GM10266 (cell line): Measurements from ENCODE around the gene VAC14.

Source experiments
- DNase-seq: peaks from one replicate; pipeline ENCODE4 v3.0.0; 2012; ENCODE audit errors: extremely low spot score
- CTCF ChIP-seq: IDR thresholded peaks from 2 replicates; pipeline ENCODE4 v1.5.1; 2012; ENCODE audit warnings: mild to moderate bottlenecking, low read depth; ENCODE audit not compliant: control insufficient read depth, insufficient read depth; ENCODE audit errors: missing control alignments

The VAC14 gene

GRCh38 chr16:70759666-70760065 lies 41.3 kb downstream of the VAC14 start:
- no peak for DNase-seq
- no peak for TF ChIP-seq CTCF

DNA sequence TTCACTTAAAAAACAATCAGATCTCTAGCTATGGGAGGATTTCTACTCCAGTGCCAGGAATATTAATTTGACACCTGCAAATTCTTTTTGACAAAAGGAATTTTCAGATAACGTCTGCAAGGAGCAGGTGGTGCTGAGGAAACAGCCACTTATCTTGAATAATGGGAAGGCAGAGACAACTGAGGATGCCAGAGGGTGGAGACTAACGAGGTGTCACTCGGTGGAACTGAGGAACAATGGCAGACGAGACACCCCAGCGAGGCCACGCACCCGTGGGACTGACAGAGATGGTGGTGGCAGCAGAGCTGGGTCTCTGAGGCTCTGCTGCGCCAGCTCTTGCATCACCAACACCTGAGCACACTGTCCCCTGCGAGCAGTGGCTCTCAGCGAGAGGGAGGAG lies 42.2 kb downstream of the VAC14 start:
- DNase-seq, result no peak
- TF ChIP-seq CTCF, result no peak

GRCh38 chr16:70757183-70757582 lies 43.8 kb downstream of the VAC14 start:
- no peak for DNase-seq
- TF ChIP-seq CTCF, result no peak

DNA sequence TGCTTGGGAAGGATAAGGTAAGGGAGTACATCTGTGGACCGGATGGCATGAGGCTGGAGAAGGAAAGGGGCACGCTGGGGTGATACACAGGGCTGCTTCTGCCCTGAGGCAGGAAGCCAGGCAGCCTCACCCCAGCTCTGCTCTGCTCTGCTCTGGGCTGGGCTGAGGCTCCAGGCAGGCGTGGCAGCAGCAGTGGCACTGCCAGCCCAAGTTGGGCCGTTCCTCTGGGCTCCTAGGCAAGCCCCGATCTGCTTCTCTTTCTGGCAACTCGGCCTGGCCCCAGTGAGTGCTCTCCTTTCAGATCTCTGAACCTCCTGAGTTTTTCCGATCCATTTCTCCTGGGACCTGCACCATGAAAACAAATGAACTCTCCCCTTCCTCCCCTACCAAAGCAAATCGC lies 44.9 kb downstream of the VAC14 start:
- no peak for TF ChIP-seq CTCF

DNA sequence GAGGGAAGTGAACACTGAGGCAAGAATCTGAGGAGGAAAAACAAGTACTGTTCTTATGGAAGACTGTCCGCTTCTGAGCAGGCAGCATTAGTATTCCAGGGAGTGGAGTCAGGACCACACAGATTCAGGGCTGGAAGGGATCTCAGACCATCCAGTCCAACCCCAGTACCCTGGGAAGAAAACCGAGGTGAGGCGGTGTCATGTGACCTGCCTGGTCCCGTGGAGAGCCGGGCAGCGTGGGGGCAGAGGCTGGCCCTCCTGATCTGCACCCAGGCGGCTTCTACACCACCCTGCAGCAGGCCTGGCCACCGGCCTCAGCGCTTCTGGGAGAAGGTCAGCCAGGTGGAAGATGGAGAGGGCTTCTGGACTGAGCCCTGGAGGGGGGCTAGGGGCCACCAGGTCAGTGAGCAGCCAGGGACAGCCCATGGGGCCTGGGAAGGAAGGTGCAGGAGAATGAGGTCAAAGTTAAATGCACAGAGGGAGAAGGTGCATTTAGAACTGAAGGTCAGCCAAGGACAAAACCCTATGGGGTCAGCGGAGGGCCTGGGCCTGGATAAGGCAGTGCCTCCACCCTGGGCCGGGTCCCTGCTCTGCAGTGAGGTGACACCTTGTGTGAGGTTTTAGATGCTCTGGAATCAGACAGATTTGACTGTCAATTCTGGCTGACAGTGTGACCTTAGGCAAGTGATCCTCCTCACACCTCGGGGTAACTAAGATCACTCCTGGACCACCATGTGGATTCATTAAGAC lies 45.9 kb downstream of the VAC14 start:
- no peak for TF ChIP-seq CTCF
- DNase-seq, result no peak

More for the DNA sequence above, 44.9 kb downstream of the VAC14 start:
- no peak for DNase-seq

GRCh38 chr16:70754371-70754770 lies 46.6 kb downstream of the VAC14 start:
- no peak for DNase-seq

More at GRCh38 chr16:70754371-70754770, 46.6 kb downstream of the VAC14 start:
- no peak for TF ChIP-seq CTCF
